Measurements from ENCODE around the gene DBET. TPM values are rescaled to one million over a fixed set of nuclear protein-coding genes. Genes with fewer than 3 reads are reported as not detected.
"Not testable (repeated sequence)": the region's sequence is repeated elsewhere in the genome, so short reads cannot be mapped to it uniquely, and the experiment has no call there.

Gene DBET
- total RNA-seq, 4 donors from 2014 or later, result not detected

- WGBS, 2 donors (ENCODE audit: low coverage in 1 of 2), result 0% methylated on average over 1 to 4 of the region's 39 CpGs
- ATAC-seq, H3K36me3 ChIP-seq, H3K4me1 ChIP-seq, H3K27ac ChIP-seq, H3K9me3 ChIP-seq, H3K4me3 ChIP-seq: not testable (repeated sequence)
- peaks cover 59% of the 10 kb centered on the region for H3K27me3 ChIP-seq
These were observed 26.5 kb upstream of the DBET start for GRCh38 chr4:190037704-190038388.

GRCh38 chr4:190040873-190041272 is 23.4 kb upstream of the DBET start:
- H3K9me3 ChIP-seq, H3K36me3 ChIP-seq, H3K4me3 ChIP-seq, ATAC-seq, H3K27ac ChIP-seq, H3K4me1 ChIP-seq: not testable (repeated sequence)
- no CpG with 5 or more reads among the region's 40 CpGs for WGBS, 2 donors (ENCODE audit: low coverage in 1 of 2)
- H3K27me3 ChIP-seq, result peaks cover 34% of the 10 kb centered on the region

- not testable (repeated sequence) for H3K4me3 ChIP-seq
- no CpG with 5 or more reads among the region's 12 CpGs for whole genome bisulfite sequencing, 2 donors (ENCODE audit: low coverage in 1 of 2)
These were observed 16.7 kb upstream of the DBET start for GRCh38 chr4:190047627-190048026.

GRCh38 chr4:190049378-190050239 is 14.7 kb upstream of the DBET start:
- not testable (repeated sequence) for H3K36me3 ChIP-seq, H3K4me3 ChIP-seq, H3K4me1 ChIP-seq, H3K9me3 ChIP-seq, ATAC-seq, H3K27ac ChIP-seq
- no CpG with 5 or more reads among the region's 28 CpGs for WGBS, 2 donors (ENCODE audit: low coverage in 1 of 2)
- H3K27me3 ChIP-seq, result peaks cover 11% of the 10 kb centered on the region

More at GRCh38 chr4:190047627-190048026, 16.7 kb upstream of the DBET start:
- not testable (repeated sequence) for ATAC-seq, H3K36me3 ChIP-seq, H3K9me3 ChIP-seq, H3K27ac ChIP-seq, H3K4me1 ChIP-seq, H3K27me3 ChIP-seq

- not testable (repeated sequence) for H3K4me1 ChIP-seq, H3K9me3 ChIP-seq, H3K27me3 ChIP-seq, H3K36me3 ChIP-seq, H3K4me3 ChIP-seq, ATAC-seq, H3K27ac ChIP-seq
- WGBS, 2 donors (ENCODE audit: low coverage in 1 of 2), result no CpG with 5 or more reads among the region's 4 CpGs
These were observed 5.3 kb upstream of the DBET start for GRCh38 chr4:190058997-190059396.

GRCh38 chr4:190064805-190065204 is 503 bp downstream of the DBET start:
- not testable (repeated sequence) for H3K4me3 ChIP-seq, H3K27me3 ChIP-seq, H3K36me3 ChIP-seq, H3K27ac ChIP-seq, H3K4me1 ChIP-seq, H3K9me3 ChIP-seq, ATAC-seq
- 21 to 43% methylated on average over 3 of the region's 3 CpGs for WGBS, 2 donors (ENCODE audit: low coverage in 1 of 2)

- not testable (repeated sequence) for H3K4me1 ChIP-seq, H3K9me3 ChIP-seq, ATAC-seq, H3K4me3 ChIP-seq, H3K27ac ChIP-seq, H3K27me3 ChIP-seq, H3K36me3 ChIP-seq
- 88% methylated on average over 39 of the region's 45 CpGs; no CpG with 5 or more reads in 1 of the 2 donors for WGBS, 2 donors (ENCODE audit: low coverage in 1 of 2)
These were observed 4.0 kb downstream of the DBET start for GRCh38 chr4:190068351-190068750.

- ATAC-seq, H3K27me3 ChIP-seq, H3K36me3 ChIP-seq, H3K4me3 ChIP-seq, H3K9me3 ChIP-seq, H3K4me1 ChIP-seq, H3K27ac ChIP-seq: not testable (repeated sequence)
- WGBS, 2 donors (ENCODE audit: low coverage in 1 of 2), result no CpG with 5 or more reads among the region's 27 CpGs
These were observed 28.8 kb downstream of the DBET start for GRCh38 chr4:190093052-190093451.

- H3K9me3 ChIP-seq, H3K4me3 ChIP-seq, H3K27me3 ChIP-seq, H3K27ac ChIP-seq, ATAC-seq, H3K36me3 ChIP-seq, H3K4me1 ChIP-seq: not testable (repeated sequence)
- WGBS, 2 donors (ENCODE audit: low coverage in 1 of 2), result no CpG with 5 or more reads among the region's 1 CpG
These were observed 29.7 kb downstream of the DBET start for GRCh38 chr4:190094031-190094430.

- WGBS, 2 donors (ENCODE audit: low coverage in 1 of 2), result no CpG with 5 or more reads among the region's 6 CpGs
- H3K9me3 ChIP-seq, H3K4me3 ChIP-seq, H3K4me1 ChIP-seq, H3K27me3 ChIP-seq, H3K27ac ChIP-seq, ATAC-seq, H3K36me3 ChIP-seq: not testable (repeated sequence)
These were observed 31.0 kb downstream of the DBET start for GRCh38 chr4:190095335-190095734.

- not testable (repeated sequence) for ATAC-seq
- no CpG with 5 or more reads among the region's 2 CpGs for WGBS, 2 donors (ENCODE audit: low coverage in 1 of 2)
These were observed 35.3 kb downstream of the DBET start for GRCh38 chr4:190099605-190100004.

GRCh38 chr4:190101525-190101924 is 37.2 kb downstream of the DBET start:
- H3K27ac ChIP-seq, H3K4me1 ChIP-seq, H3K4me3 ChIP-seq, H3K27me3 ChIP-seq, H3K36me3 ChIP-seq, ATAC-seq, H3K9me3 ChIP-seq: not testable (repeated sequence)
- no CpG with 5 or more reads among the region's 1 CpG for WGBS, 2 donors (ENCODE audit: low coverage in 1 of 2)

More at GRCh38 chr4:190099605-190100004, 35.3 kb downstream of the DBET start:
- not testable (repeated sequence) for H3K4me1 ChIP-seq, H3K36me3 ChIP-seq, H3K27me3 ChIP-seq, H3K4me3 ChIP-seq, H3K27ac ChIP-seq, H3K9me3 ChIP-seq

- H3K4me1 ChIP-seq, result not testable (repeated sequence)
- WGBS, 2 donors (ENCODE audit: low coverage in 1 of 2), result 35 to 40% methylated on average over 3 of the region's 3 CpGs
These were observed 41.9 kb downstream of the DBET start for GRCh38 chr4:190106191-190106590.

More at GRCh38 chr4:190106191-190106590, 41.9 kb downstream of the DBET start:
- H3K4me3 ChIP-seq, ATAC-seq, H3K27ac ChIP-seq, H3K36me3 ChIP-seq, H3K9me3 ChIP-seq: not testable (repeated sequence)
- peaks cover 45% of the 10 kb centered on the region for H3K27me3 ChIP-seq

Measured in gastroesophageal sphincter (tissue), 4 donors.